Nephron progenitor cell (in vitro differentiated cells): ENCODE measurements around the gene FHIP1B.

Source experiments
- DNase-seq: peaks from one replicate; pipeline ENCODE4 v3.0.0; 2021
- H3K27ac Mint-ChIP-seq: 2 replicates; pipeline ENCODE4 v1.8.0; 2021; ENCODE audit warnings: mild to moderate bottlenecking, moderate library complexity, mixed read lengths
- H3K27me3 Mint-ChIP-seq: 2 replicates; pipeline ENCODE4 v1.8.0; 2021; ENCODE audit warnings: mild to moderate bottlenecking, low read depth, mixed read lengths; ENCODE audit not compliant: poor library complexity
- H3K36me3 Mint-ChIP-seq: 2 replicates; pipeline ENCODE4 v1.8.0; 2021; ENCODE audit warnings: low read depth, mixed read lengths
- H3K4me1 Mint-ChIP-seq: 2 replicates; pipeline ENCODE4 v1.8.0; 2021; ENCODE audit warnings: mixed read lengths
- H3K4me3 Mint-ChIP-seq: 2 replicates; pipeline ENCODE4 v1.8.0; 2021; ENCODE audit warnings: mild to moderate bottlenecking, moderate library complexity, mixed read lengths
- H3K9me3 Mint-ChIP-seq: 2 replicates; pipeline ENCODE4 v1.8.0; 2021; ENCODE audit warnings: mild to moderate bottlenecking, moderate library complexity, mixed read lengths
- CTCF ChIP-seq: fragments of 200-600 bp; sonication (generic); IDR thresholded peaks from 2 replicates; pipeline ENCODE4 v1.5.0; 2021; ENCODE audit warnings: antibody characterized with exemption

The FHIP1B gene

GRCh38 chr11:6237266-6237665, 2.8 kb upstream of the FHIP1B start:
- peaks cover 5% of the 10 kb centered on the region for H3K27me3 Mint-ChIP-seq
- peaks cover 22% of the 10 kb centered on the region for H3K4me1 Mint-ChIP-seq
- TF ChIP-seq CTCF: no peak
- H3K36me3 Mint-ChIP-seq: no peaks in the 10 kb centered on the region
- no peak overlapping the region for H3K27ac Mint-ChIP-seq
- H3K9me3 Mint-ChIP-seq: no peaks in the 10 kb centered on the region
- no peak for DNase-seq
- no peak overlapping the region for H3K4me3 Mint-ChIP-seq

DNA sequence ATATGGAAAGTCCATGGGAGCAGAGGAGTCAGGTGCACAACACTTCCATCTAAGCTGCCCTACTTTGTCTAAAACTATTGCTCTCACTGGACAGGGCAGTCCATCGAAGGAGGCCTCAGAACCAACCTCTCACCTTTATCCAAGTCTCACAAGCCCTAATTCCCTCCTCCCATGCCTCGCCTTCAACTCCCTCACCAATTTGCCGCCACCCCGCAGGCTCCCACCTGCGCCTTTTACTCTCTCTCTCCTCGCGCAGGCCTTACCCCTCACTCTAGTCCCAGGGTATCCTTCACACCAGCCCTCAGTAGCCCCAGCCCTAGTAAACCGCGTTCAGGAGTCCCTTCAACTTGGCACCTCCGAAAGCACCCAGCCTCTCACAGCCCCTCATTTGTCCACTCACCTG, 451 bp downstream of the FHIP1B start:
- peaks cover 5% of the 10 kb centered on the region for H3K36me3 Mint-ChIP-seq
- no peaks in the 10 kb centered on the region for H3K9me3 Mint-ChIP-seq
- H3K4me1 Mint-ChIP-seq: peaks cover 22% of the 10 kb centered on the region
- peak overlapping the region; percentile 99 for H3K4me3 Mint-ChIP-seq
- no peak for DNase-seq
- peaks cover 5% of the 10 kb centered on the region for H3K27me3 Mint-ChIP-seq
- peak overlapping the region; percentile 94 for H3K27ac Mint-ChIP-seq
- no peak for TF ChIP-seq CTCF

GRCh38 chr11:6232899-6233298, 1.5 kb downstream of the FHIP1B start:
- TF ChIP-seq CTCF: no peak
- Mint-ChIP-seq H3K4me1 (peaks cover 22% of the 10 kb centered on the region), H3K27ac (no peak overlapping the region), H3K27me3 (peaks cover 5% of the 10 kb centered on the region), H3K36me3 (peaks cover 9% of the 10 kb centered on the region), H3K4me3 (peak overlapping the region; percentile 99), H3K9me3 (no peaks in the 10 kb centered on the region)
- no peak for DNase-seq

GRCh38 chr11:6229911-6230310, 4.5 kb downstream of the FHIP1B start:
- no peak for DNase-seq
- no peaks in the 10 kb centered on the region for H3K9me3 Mint-ChIP-seq
- no peak overlapping the region for H3K4me3 Mint-ChIP-seq
- peaks cover 2% of the 10 kb centered on the region for H3K27me3 Mint-ChIP-seq
- H3K27ac Mint-ChIP-seq: no peak overlapping the region
- peaks cover 16% of the 10 kb centered on the region for H3K36me3 Mint-ChIP-seq
- no peak for TF ChIP-seq CTCF
- peaks cover 17% of the 10 kb centered on the region for H3K4me1 Mint-ChIP-seq

DNA sequence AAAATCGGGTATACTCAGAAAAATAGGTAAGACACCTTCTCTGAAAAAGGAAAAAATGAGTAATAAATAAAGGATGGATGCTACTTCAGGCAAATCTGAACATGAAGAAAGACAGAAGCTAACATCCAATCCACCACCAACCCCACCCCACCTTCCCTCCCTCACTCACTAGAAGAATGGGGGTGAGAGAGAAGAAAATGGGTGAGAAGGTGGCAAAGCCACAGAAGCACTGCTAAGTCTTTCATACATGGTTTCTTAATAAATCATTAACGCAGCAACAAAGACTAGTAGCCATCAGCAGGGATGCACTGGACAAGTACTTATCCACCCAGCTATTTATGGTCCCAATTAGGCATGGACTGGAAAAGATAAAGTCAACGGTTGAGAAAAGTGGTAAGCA, 5.9 kb downstream of the FHIP1B start:
- Mint-ChIP-seq H3K36me3 (peaks cover 16% of the 10 kb centered on the region), H3K4me1 (peaks cover 7% of the 10 kb centered on the region), H3K4me3 (no peak overlapping the region), H3K9me3 (no peaks in the 10 kb centered on the region), H3K27me3 (no peaks in the 10 kb centered on the region), H3K27ac (no peak overlapping the region)
- no peak for TF ChIP-seq CTCF
- DNase-seq: no peak

- Mint-ChIP-seq H3K36me3 (peaks cover 16% of the 10 kb centered on the region), H3K4me1 (no peaks in the 10 kb centered on the region), H3K27ac (peak overlapping the region; percentile 18), H3K9me3 (no peaks in the 10 kb centered on the region), H3K27me3 (no peaks in the 10 kb centered on the region), H3K4me3 (no peak overlapping the region)
- TF ChIP-seq CTCF: no peak
- no peak for DNase-seq
Observed at GRCh38 chr11:6225896-6226295, 8.5 kb downstream of the FHIP1B start.
